Measurements from ENCODE around the gene TMTC2.

Gene TMTC2

DNA sequence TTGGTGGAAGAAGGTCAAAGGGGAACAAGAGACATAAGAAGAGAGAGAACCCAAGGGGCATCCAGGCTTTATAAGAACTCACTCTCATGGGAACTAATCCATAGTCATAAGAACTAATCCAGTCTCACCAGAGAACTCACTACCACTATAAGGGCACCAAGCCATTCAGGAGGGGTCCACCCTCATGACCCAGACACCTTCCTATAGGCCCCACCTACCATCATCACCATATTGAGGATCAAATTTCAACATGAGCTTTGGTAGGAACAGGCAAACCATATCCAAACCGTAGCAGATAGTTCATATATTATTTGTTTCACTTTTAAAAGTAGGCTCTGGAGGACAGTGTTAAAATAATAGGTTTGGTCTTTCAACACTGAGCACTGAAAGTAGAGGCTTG is 350.1 kb downstream of the TMTC2 start:
- ATAC-seq (no peak), DNase-seq (no peak)
- Mint-ChIP-seq H3K4me1 (no peaks in the 10 kb centered on the region), H3K27me3 (no peaks in the 10 kb centered on the region), H3K9me3 (no peaks in the 10 kb centered on the region), H3K27ac (peak overlapping the region in 1 of 2 donors; percentile 59), H3K4me3 (no peak overlapping the region)

DNA sequence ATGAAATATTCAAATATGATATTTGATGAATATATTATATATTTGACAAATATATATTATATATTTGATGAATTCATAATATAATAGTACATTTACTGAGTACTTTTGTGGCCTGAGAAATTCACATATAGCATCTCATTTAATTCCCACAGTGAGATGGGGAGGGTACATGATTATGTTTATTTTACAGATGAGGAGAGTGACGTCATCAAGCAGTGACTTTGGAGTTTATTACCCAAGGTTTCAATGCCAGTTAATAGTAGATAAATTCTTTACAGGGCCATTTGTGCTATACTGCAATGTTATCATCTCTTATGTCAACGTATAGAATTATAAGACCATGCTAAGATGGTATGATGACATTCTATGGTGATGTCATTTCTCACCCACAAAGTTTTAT is 352.7 kb downstream of the TMTC2 start:
- Mint-ChIP-seq H3K4me3 (no peak overlapping the region), H3K9me3 (no peaks in the 10 kb centered on the region), H3K27ac (no peak overlapping the region), H3K4me1 (no peaks in the 10 kb centered on the region), H3K27me3 (no peaks in the 10 kb centered on the region)
- DNase-seq (no peak), ATAC-seq (no peak)

DNA sequence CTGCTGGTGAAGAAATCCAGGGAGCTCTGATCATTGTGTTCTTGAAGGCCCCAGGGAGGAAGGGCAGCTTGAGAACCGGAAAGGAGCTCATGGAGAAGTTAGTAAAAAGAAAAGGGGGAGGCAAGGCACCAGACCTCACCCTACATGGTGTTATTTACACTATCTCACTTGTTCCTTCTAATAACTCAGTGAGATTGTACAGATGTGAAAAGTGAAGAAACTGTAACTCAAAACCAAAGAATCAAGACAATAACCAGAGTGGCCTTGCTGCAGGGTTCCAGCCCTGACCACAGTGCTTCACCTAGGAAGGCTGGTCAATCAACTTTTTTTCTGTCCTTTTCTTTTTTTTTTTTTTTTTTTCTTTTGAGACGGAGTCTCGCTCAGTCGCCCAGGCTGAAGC is 353.6 kb downstream of the TMTC2 start:
- Mint-ChIP-seq H3K4me3 (no peak overlapping the region), H3K9me3 (no peaks in the 10 kb centered on the region), H3K27me3 (no peaks in the 10 kb centered on the region), H3K27ac (no peak overlapping the region), H3K4me1 (no peaks in the 10 kb centered on the region)
- DNase-seq (no peak), ATAC-seq (no peak)

DNA sequence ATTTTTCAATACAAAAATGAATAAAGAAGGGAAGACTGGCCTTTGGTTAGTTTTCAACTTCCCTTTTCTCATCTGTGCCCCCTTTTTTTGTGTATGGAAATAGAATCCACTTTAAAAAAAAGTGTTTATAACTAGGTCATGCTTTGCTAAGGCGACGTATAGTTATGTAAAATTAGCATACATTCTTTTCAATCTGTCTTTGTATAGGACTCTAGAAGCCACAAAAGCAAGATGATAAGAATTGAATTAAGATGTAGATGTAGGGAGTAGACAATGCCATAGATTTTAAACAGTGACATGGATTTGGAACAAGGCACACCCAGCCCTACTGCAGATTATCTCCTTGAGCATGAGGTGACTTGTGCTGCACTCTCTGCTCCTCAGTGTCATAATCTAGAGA is 354.3 kb downstream of the TMTC2 start:
- H3K9me3 Mint-ChIP-seq = no peaks in the 10 kb centered on the region
- DNase-seq (no peak), ATAC-seq (no peak)
- H3K4me1 Mint-ChIP-seq = no peaks in the 10 kb centered on the region
- H3K27ac Mint-ChIP-seq = no peak overlapping the region
- H3K27me3 Mint-ChIP-seq = no peaks in the 10 kb centered on the region
- no peak overlapping the region for H3K4me3 Mint-ChIP-seq

DNA sequence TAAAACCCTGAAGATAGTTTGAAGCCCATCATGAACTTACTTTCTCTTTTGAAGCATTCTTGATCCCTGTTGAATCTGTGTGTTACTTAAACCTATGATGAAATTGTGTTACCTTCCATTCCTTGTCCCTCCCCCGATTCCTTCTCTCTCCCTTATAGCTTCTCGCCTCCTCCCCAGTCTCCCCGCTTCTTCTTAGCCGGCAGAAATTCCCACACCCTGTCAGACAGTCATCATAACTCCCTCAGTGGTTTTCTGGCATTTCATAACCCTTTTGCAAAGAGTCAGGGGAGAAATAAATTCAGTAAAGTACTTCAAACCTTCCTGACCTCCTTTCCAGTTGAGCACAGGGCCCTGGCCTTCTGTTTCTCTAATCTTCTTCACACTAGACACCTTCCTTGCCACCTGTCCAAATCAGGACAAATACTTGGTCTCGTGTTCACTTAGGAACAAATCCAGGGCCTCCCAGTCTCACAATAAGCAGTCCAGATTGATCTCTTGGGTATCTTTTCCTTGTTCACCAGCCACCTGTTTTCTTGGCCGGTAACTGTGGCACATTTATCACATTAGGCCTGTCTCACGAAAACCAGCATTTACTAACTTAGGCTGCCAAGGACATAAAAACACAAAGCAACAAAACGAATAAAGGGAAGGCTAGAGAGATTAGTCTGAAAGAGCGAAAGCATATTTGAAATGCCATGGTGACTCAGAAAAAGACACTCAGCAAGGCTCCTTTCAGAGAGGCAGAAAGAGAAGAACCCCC is 355.9 kb downstream of the TMTC2 start:
- DNase-seq (no peak), ATAC-seq (no peak)
- Mint-ChIP-seq H3K4me1 (no peaks in the 10 kb centered on the region), H3K27me3 (no peaks in the 10 kb centered on the region), H3K9me3 (no peaks in the 10 kb centered on the region), H3K27ac (peak overlapping the region in 1 of 2 donors; percentile 19), H3K4me3 (no peak overlapping the region)

DNA sequence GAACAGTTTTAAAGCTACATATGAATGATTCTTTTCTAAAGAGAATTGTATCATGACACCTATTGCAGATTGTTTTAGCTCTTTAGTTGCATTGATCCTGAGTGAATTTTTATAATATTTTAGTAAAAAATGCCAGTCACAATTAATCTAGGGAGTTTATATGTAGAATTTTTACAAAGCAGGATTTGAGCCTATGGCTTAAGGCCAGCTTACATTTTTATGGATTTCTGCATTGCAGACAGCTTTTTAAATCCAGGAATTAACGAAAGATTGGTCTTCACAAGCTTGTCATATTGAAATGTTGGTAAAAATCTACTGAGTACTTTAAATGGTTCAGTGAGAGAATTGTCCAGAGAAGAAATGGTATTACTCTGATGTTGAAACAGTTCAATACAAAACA is 358.0 kb downstream of the TMTC2 start:
- Mint-ChIP-seq H3K4me1 (no peaks in the 10 kb centered on the region), H3K27ac (no peak overlapping the region), H3K9me3 (no peaks in the 10 kb centered on the region), H3K27me3 (no peaks in the 10 kb centered on the region), H3K4me3 (no peak overlapping the region)
- ATAC-seq (no peak), DNase-seq (no peak)

DNA sequence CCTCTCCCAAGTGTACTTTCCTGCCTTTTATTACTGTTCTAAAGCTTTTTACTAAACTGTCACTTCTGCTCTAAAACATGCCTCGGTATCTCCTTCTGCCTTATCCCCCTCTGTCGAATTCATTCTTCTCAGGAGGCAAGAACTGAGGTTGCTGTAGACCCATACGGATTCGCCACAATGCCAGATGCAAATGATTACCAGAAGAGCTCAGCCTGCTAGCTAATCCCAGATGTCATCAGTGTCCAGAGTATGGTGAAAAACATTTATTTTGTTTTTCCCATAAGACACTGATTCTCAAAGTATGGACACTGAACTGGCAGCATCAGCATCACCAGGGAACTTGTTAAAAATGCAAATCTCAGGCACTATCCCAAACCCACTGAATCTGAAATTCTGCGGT is 359.3 kb downstream of the TMTC2 start:
- Mint-ChIP-seq H3K4me3 (no peak overlapping the region), H3K27me3 (no peaks in the 10 kb centered on the region), H3K9me3 (no peaks in the 10 kb centered on the region), H3K27ac (peak overlapping the region in 1 of 2 donors; percentile 52), H3K4me1 (no peaks in the 10 kb centered on the region)
- no peak for DNase-seq
- ATAC-seq = no peak

DNA sequence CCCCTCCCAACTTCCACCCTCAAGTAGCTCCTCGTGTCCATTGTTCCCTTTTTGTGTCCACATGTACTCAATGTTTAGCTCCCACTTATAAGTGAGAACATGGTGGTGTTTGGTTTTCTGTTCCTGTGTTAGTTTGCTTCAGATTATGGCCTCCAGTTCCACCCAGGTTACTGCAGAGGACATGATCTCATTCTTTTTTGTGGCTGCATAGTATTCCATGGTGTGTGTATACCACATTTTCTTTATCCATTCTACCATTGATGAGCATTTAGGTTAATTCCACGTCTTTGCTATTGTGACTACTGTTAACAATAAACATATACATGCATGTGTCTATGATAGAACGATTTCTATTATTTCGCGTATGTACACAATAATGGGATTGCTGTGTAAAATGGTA is 362.6 kb downstream of the TMTC2 start:
- Mint-ChIP-seq H3K9me3 (no peaks in the 10 kb centered on the region), H3K27ac (no peak overlapping the region), H3K4me1 (no peaks in the 10 kb centered on the region), H3K4me3 (no peak overlapping the region), H3K27me3 (no peaks in the 10 kb centered on the region)
- DNase-seq (no peak), ATAC-seq (no peak)

DNA sequence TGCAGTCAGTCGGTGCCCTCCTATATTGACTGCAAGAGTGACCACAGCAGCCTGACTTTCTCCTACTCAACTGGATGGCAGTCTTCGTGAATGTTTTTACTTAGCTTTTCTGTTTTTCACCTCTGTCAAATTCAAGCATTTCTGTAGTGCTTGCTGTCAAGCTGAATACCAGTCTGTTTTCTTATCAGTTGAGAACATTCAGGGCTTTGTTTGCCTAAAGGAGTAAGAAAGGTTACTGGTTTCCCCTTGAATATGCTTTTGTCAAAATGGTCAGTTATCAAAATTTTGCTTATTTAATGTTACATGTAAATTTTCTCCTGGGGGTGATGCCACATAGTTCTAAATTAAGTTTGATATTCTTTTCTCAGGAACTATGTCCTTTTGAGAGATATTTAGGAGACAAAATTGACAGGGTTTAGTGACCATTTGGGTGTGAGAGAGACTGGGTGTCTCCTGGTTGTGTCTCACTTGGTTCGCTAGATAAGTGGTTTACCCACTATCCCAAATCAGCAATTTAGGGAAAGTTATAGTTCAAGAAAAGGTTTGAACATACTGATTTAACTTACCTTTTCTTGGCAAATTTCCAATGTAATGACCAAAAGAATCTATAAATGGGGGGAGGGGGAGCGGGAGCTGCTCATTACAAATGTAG is 366.3 kb downstream of the TMTC2 start:
- ATAC-seq = no peak
- no peaks in the 10 kb centered on the region for H3K9me3 Mint-ChIP-seq

DNA sequence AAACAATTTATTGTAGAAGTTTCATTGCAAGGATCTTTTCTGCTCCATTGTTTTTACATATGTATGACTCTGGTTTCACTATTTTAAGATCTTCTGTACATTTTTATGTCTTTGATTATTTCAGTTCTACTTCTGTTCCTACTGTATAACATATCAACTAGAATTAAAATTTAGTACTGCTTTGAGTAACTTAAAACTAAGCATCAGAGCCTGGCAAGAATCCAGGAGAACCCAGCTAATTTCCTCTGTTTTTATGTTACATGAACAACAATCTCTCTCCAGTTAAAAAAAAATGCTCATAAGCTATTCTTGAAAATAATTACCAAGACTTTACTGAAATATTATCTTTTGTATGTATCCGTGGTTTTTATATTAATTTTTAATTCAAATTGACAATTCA is 370.7 kb downstream of the TMTC2 start:
- DNase-seq (no peak), ATAC-seq (no peak)
- no peak overlapping the region for H3K27ac Mint-ChIP-seq
- H3K4me3 Mint-ChIP-seq = no peak overlapping the region
- H3K27me3 Mint-ChIP-seq = no peaks in the 10 kb centered on the region
- no peaks in the 10 kb centered on the region for H3K9me3 Mint-ChIP-seq
- H3K4me1 Mint-ChIP-seq = no peaks in the 10 kb centered on the region

More for the DNA sequence above, 366.3 kb downstream of the TMTC2 start:
- DNase-seq = no peak
- H3K4me1 Mint-ChIP-seq = no peaks in the 10 kb centered on the region
- no peaks in the 10 kb centered on the region for H3K27me3 Mint-ChIP-seq
- no peak overlapping the region for H3K4me3 Mint-ChIP-seq
- H3K27ac Mint-ChIP-seq = no peak overlapping the region

DNA sequence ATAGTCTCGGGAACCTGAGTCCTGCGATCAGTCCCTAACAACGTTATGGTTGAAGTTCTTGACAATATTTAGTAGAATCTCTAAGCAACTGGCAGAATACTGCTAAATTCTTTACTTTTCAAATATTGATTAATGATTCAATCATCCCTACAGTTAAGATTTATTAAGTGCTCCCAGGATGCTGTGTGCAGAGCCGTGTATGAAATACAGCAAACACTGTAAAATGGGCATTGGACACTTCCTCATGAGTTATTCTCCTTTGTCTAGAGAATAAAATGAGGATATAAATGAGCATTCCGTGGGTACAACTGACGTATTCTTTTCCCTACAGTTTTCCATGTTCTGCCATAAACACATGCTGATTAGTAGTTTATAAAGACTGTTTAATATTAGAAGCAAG is 372.4 kb downstream of the TMTC2 start:
- no peaks in the 10 kb centered on the region for H3K27me3 Mint-ChIP-seq
- no peak for DNase-seq
- no peak overlapping the region for H3K4me3 Mint-ChIP-seq
- no peaks in the 10 kb centered on the region for H3K4me1 Mint-ChIP-seq
- no peak for ATAC-seq
- no peaks in the 10 kb centered on the region for H3K9me3 Mint-ChIP-seq
- H3K27ac Mint-ChIP-seq = no peak overlapping the region

DNA sequence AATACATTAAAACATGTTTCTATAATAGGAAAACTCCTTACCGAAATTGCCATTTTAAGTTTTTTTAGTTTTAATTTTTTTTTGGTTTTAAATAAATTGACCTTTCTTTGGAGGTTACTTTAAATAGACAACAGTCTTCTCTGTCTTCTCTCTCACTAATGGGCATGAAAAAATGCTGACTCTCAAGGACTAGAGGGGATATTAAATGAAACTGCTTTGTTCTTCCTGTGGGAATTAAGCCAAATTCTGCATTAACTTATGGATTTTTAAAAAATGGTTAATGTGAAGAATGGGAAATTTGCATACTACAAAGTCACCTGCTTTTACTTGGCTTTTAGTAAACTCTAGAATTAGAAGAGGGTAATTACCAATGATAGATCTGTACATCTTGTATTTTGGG is 378.9 kb downstream of the TMTC2 start:
- DNase-seq (no peak), ATAC-seq (no peak)
- H3K4me3 Mint-ChIP-seq = no peak overlapping the region

DNA sequence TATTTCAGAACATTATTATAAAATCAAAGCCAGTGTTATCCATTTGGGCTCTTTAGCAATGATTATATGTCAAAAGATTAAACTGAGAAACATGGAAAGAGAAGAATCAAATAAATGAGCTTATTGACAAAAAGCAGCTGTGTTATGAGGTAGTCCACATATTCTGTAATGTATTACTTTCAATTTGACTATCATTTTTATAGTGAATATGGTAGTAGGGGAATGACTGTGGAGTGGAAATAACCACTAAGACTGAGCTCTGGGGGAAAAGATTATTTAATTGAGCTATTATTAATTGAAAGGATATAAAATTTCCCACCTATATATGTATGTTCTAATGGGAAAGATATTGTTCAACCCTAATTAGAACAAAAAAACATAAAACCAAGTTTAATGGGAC is 381.3 kb downstream of the TMTC2 start:
- ATAC-seq (no peak), DNase-seq (no peak)
- H3K4me3 Mint-ChIP-seq = no peak overlapping the region
- H3K27me3 Mint-ChIP-seq = no peaks in the 10 kb centered on the region
- H3K9me3 Mint-ChIP-seq = peaks cover 8 to 11% of the 10 kb centered on the region in 2 donors
- no peaks in the 10 kb centered on the region for H3K4me1 Mint-ChIP-seq
- H3K27ac Mint-ChIP-seq = no peak overlapping the region

More for the DNA sequence above, 378.9 kb downstream of the TMTC2 start:
- Mint-ChIP-seq H3K9me3 (peaks cover 0 to 3% of the 10 kb centered on the region in 2 donors), H3K27me3 (no peaks in the 10 kb centered on the region), H3K4me1 (no peaks in the 10 kb centered on the region), H3K27ac (no peak overlapping the region)

DNA sequence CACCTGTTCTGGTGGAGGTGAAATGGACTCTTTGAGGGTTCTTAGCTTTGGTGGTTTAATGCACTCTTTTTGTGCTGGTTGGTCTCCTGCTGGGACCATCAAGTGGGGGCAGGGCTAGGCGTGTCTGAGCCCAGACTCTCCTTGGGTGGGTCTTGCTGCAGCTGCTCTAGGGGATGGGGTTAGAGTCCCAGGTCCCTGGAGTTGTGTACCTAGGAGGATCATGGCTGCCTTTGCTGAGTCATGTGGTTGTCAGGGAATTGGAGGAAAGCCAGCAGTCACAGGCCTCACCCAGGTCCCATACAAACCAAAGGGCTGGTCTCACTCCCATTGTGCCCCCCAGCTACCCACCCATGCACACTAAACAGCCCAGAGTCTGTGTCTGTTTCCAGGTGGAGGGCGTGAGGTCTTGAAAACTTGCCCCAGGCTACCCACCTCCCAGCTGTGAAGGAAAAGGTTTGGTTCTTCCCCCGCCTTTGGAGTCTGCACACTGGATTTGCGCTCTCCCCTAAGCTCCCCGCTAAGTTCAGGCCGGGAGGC is 387.7 kb downstream of the TMTC2 start:
- DNase-seq (no peak), ATAC-seq (no peak)
- Mint-ChIP-seq H3K9me3 (peaks cover 16 to 32% of the 10 kb centered on the region in 2 donors), H3K27me3 (no peaks in the 10 kb centered on the region), H3K27ac (no peak overlapping the region), H3K4me3 (no peak overlapping the region), H3K4me1 (no peaks in the 10 kb centered on the region)

DNA sequence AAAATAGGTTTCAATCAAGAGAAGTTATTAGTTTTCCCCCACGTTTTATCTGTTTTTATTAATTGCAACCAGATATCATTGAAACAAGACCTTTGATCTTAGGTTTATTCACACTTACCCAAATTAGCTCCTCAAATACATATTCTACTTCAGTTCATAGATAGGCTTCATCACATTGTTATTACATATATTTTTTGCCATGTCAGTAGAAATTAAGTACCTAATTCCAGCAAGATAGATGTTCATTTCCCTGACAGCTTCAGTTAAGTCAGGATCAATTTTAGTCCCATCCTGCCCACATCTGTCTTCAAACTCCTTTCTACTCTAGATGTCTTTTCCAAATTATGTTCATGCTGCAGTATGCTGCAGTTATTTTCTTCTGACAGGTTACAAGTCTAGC is 388.8 kb downstream of the TMTC2 start:
- no peak for DNase-seq
- no peak overlapping the region for H3K4me3 Mint-ChIP-seq
- H3K9me3 Mint-ChIP-seq = peaks cover 16 to 32% of the 10 kb centered on the region in 2 donors
- ATAC-seq = no peak
- H3K27ac Mint-ChIP-seq = no peak overlapping the region
- H3K27me3 Mint-ChIP-seq = no peaks in the 10 kb centered on the region
- no peaks in the 10 kb centered on the region for H3K4me1 Mint-ChIP-seq

DNA sequence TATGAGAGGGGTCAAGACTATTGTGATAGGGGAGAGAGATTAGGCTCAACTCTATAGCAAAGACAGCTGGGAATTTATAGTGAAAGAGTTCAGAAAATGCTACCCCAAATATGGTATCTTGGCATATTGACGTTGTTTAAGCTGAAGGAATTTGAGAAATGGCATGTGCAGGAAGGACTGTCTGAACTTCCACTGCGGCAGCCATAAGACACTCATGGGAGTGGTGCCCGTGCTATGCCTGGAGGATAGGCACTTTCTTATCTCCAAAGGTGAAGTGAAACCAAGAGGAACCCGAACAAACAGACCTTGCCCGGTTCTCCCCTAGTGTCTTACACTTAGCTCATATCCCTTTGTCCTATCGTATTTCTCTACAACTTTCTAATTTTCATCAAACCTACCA is 390.3 kb downstream of the TMTC2 start:
- peaks cover 8 to 26% of the 10 kb centered on the region in 2 donors for H3K9me3 Mint-ChIP-seq
- ATAC-seq (no peak), DNase-seq (no peak)
- no peaks in the 10 kb centered on the region for H3K27me3 Mint-ChIP-seq
- no peak overlapping the region for H3K4me3 Mint-ChIP-seq
- no peak overlapping the region for H3K27ac Mint-ChIP-seq
- H3K4me1 Mint-ChIP-seq = no peaks in the 10 kb centered on the region
